DOHH2 (cell line): ENCODE results near the gene C12orf76.

Experiments used
- EZH2phosphoT487 ChIP-seq: fragments of 200-600 bp; sonication (generic); IDR thresholded peaks from 2 replicates; pipeline ENCODE4 v1.6.1; 2017; ENCODE audit warnings: borderline replicate concordance, mild to moderate bottlenecking, antibody characterized with exemption, low read length, moderate library complexity, mixed read lengths
- TF ChIP-seq, protein P1 (sequence below): fragments of 200-600 bp; sonication (generic); IDR thresholded peaks from one replicate; pipeline ENCODE4 v1.5.1; 2014; ENCODE audit warnings: antibody characterized with exemption, mild to moderate bottlenecking, low read depth, low read length; ENCODE audit not compliant: poor library complexity, severe bottlenecking

DNA sequence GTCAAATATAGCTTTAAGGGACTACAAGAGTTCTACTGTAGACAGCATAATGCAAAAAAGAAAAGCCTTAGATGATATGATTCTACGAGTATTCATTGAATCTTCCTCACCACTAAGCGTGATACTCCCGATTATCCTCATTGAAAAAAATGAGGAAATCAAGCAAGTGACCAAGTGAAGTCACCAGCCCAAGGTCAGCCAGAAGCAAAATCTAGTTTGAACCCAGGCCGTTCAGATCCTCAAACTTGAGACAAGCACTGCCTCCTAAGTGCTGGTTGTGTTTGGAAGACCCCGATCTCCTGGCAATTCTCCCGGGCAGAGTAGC is 53.0 kb downstream of the C12orf76 start:
- TF ChIP-seq, protein P1, sequence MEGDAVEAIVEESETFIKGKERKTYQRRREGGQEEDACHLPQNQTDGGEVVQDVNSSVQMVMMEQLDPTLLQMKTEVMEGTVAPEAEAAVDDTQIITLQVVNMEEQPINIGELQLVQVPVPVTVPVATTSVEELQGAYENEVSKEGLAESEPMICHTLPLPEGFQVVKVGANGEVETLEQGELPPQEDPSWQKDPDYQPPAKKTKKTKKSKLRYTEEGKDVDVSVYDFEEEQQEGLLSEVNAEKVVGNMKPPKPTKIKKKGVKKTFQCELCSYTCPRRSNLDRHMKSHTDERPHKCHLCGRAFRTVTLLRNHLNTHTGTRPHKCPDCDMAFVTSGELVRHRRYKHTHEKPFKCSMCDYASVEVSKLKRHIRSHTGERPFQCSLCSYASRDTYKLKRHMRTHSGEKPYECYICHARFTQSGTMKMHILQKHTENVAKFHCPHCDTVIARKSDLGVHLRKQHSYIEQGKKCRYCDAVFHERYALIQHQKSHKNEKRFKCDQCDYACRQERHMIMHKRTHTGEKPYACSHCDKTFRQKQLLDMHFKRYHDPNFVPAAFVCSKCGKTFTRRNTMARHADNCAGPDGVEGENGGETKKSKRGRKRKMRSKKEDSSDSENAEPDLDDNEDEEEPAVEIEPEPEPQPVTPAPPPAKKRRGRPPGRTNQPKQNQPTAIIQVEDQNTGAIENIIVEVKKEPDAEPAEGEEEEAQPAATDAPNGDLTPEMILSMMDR, result no peak
- TF ChIP-seq EZH2phosphoT487, result no peak
